ENCODE data around the gene REXO1. TPM values are rescaled to one million over a fixed set of nuclear protein-coding genes. Genes with fewer than 3 reads are reported as not detected.

Gene REXO1
- total and polyA plus RNA-seq, 2 of the 8 experiments (the other 6 are each of a cell fraction or from before 2014, with no cell fraction given) = 42.4 to 44.3 TPM

DNA sequence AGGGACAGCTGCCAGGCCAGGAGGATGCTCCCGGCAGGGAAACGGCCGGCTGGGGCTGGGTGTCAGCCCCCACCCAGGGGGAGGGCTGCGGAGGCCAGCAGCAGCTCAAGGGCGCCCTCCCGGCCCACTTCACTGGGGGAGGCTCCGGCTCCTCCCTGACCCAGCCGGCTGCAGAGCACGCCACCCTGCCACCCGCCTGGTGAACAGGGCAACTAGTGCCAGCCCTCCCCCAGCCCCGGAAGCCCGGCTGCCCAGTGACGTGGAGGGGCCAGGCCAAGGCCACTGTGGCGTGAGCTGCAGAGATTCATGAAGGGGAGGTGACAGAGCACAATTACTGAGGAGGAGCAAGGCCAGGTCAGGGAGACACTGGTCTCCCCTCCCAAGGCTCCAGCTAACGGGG is 14.7 kb downstream of the REXO1 start:
- H3K4me3 ChIP-seq (ENCODE audit: extremely low read depth in 1 of 4, insufficient read depth in 2 of 4, low read depth in 3 of 4, low read length in 4 of 4) = no peak overlapping the region
- no peaks in the 10 kb centered on the region for H3K27me3 ChIP-seq (replicated peaks in 1 of 4; ENCODE audit: control insufficient read depth in 3 of 4, extremely low read depth in 1 of 4, insufficient read depth in 3 of 4, low read length in 3 of 4)
- no peak overlapping the region for H3K56ac ChIP-seq (replicated peaks; ENCODE audit: insufficient read length, low read depth, low read length)
- no peak overlapping the region for H2BK15ac ChIP-seq (ENCODE audit: low read length)
- peaks cover 9 to 21% of the 10 kb centered on the region in 2 experiments for H4K20me1 ChIP-seq (replicated peaks in 1 of 2; ENCODE audit: control insufficient read depth in 1 of 2, insufficient read depth in 2 of 2, low read length in 2 of 2)
- no peak overlapping the region for H2BK120ac ChIP-seq (replicated peaks; ENCODE audit: low read depth, low read length)
- no peak overlapping the region for H3K14ac ChIP-seq (ENCODE audit: insufficient read length)
- H2AFZ ChIP-seq (ENCODE audit: low read length) = no peak overlapping the region
- WGBS, 2 experiments (ENCODE audit: extremely low coverage in 1 of 2, insufficient coverage in 1 of 2, insufficient read length in 1 of 2, insufficient replicate concordance in 2 of 2, low coverage in 1 of 2, low lambda C conversion rate in 2 of 2, missing lambda C conversion rate in 1 of 2) = 93% methylated on average over 10 of the region's 15 CpGs; no CpG with 5 or more reads in 1 of the 2 experiments
- H3K27ac ChIP-seq (ENCODE audit: low read depth, low read length) = no peak overlapping the region
- FAIRE-seq (no peak), DNase-seq (ENCODE audit: low read depth in 1 of 2, low spot score in 2 of 2) (no peak)
- 0 out of 8 replicates have a peak, but pooled peaks cover 0 to 4% (median 0%) of the 10 kb centered on the region in 4 experiments for H3K36me3 ChIP-seq (ENCODE audit: control insufficient read depth in 2 of 4, insufficient read depth in 4 of 4, low read length in 3 of 4)
- no peak overlapping the region for H4K8ac ChIP-seq (ENCODE audit: extremely low read depth, insufficient read depth, low read length)
- H2BK5ac ChIP-seq (ENCODE audit: low read depth, low read length) = no peak overlapping the region
- H3K9me3 ChIP-seq (ENCODE audit: insufficient read depth in 2 of 2, low read depth in 1 of 2, low read length in 1 of 2) = no peaks in the 10 kb centered on the region
- H3K4ac ChIP-seq (replicated peaks; ENCODE audit: insufficient read length, low read depth, low read length) = no peak overlapping the region
- H3K79me1 ChIP-seq (ENCODE audit: low read depth, low read length) = peaks cover 20% of the 10 kb centered on the region
- ChIA-PET CTCF (ENCODE audit: partially characterized antibody) (interaction anchor here (0.8 to 16.5 kb wide), 7 partner anchors 7 to 64 kb away, joined by 3 to 228 read pairs (median 3); no protein-coding TSS in a partner anchor), POLR2A (ENCODE audit: partially characterized antibody) (interaction anchor here (1.2 to 2.0 kb wide), 2 partner anchors 10 to 24 kb away, joined by 3 to 5 read pairs; no protein-coding TSS in a partner anchor)
- no peak overlapping the region for H4K91ac ChIP-seq (replicated peaks; ENCODE audit: insufficient read length, low read length)
- no peaks in the 10 kb centered on the region for H3K23me2 ChIP-seq (ENCODE audit: low read depth, low read length)
- H3K23ac ChIP-seq (ENCODE audit: insufficient read length) = no peak overlapping the region
- H3K18ac ChIP-seq (ENCODE audit: extremely low read depth, low read length) = no peak overlapping the region
- H4K5ac ChIP-seq (ENCODE audit: insufficient read length, low read depth, low read length) = no peak overlapping the region
- no peak overlapping the region for H3K4me2 ChIP-seq (ENCODE audit: insufficient read depth in 1 of 2, low read depth in 2 of 2, low read length in 2 of 2)
- H2BK12ac ChIP-seq (ENCODE audit: low read depth, low read length) = no peak overlapping the region
- peaks cover 3 to 45% of the 10 kb centered on the region in 2 experiments; a peak in 3 of 4 replicates for H3K79me2 ChIP-seq (ENCODE audit: control insufficient read depth in 1 of 2, insufficient read depth in 2 of 2, low read length in 2 of 2)
- no peak overlapping the region for H3K9ac ChIP-seq (replicated peaks in 1 of 4; ENCODE audit: extremely low read depth in 1 of 4, low read depth in 3 of 4, low read length in 3 of 4)
- no peak overlapping the region for H2AK5ac ChIP-seq (ENCODE audit: low read depth, low read length)
- no peak overlapping the region for H2BK20ac ChIP-seq (ENCODE audit: low read length)
- H3K4me1 ChIP-seq (replicated peaks in 1 of 4; ENCODE audit: control insufficient read depth in 3 of 4, insufficient read depth in 4 of 4, low read length in 3 of 4) = peaks cover 0 to 3% (median 1%) of the 10 kb centered on the region in 4 experiments; a peak in 2 of 7 replicates
- TF ChIP-seq CREB1 (IDR thresholded peaks at IDR 0.05) (no peak), POLR2AphosphoS5 (IDR thresholded peaks at IDR 0.05; ENCODE audit: low read depth, low read length) (no peak), JUN (IDR thresholded peaks at IDR 0.05; ENCODE audit: low read depth, low read length) (no peak), PHF8 (conservative IDR thresholded peaks at IDR 0.05; ENCODE audit: low read depth, low read length) (no peak), GABPA (IDR thresholded peaks at IDR 0.05; ENCODE audit: borderline replicate concordance, insufficient read depth, low read length) (no peak), RNF2 (IDR thresholded peaks at IDR 0.05; ENCODE audit: borderline replicate concordance, low read depth, low read length, missing control alignments, poor library complexity, severe bottlenecking) (no peak), TAF7 (optimal IDR thresholded peaks at IDR 0.05; ENCODE audit: borderline replicate concordance, low read depth, low read length) (no peak), MAFK (IDR thresholded peaks at IDR 0.05; ENCODE audit: low read depth, low read length) (no peak), SRF (IDR thresholded peaks at IDR 0.05; ENCODE audit: low read depth, low read length) (no peak)
- TF ChIP-seq, protein P1, sequence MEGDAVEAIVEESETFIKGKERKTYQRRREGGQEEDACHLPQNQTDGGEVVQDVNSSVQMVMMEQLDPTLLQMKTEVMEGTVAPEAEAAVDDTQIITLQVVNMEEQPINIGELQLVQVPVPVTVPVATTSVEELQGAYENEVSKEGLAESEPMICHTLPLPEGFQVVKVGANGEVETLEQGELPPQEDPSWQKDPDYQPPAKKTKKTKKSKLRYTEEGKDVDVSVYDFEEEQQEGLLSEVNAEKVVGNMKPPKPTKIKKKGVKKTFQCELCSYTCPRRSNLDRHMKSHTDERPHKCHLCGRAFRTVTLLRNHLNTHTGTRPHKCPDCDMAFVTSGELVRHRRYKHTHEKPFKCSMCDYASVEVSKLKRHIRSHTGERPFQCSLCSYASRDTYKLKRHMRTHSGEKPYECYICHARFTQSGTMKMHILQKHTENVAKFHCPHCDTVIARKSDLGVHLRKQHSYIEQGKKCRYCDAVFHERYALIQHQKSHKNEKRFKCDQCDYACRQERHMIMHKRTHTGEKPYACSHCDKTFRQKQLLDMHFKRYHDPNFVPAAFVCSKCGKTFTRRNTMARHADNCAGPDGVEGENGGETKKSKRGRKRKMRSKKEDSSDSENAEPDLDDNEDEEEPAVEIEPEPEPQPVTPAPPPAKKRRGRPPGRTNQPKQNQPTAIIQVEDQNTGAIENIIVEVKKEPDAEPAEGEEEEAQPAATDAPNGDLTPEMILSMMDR (IDR thresholded peaks at IDR 0.05; ENCODE audit: control extremely low read depth in 1 of 3, insufficient read depth in 1 of 3, low read depth in 1 of 3, low read length in 3 of 3) = no peak
- TF ChIP-seq, protein P2, sequence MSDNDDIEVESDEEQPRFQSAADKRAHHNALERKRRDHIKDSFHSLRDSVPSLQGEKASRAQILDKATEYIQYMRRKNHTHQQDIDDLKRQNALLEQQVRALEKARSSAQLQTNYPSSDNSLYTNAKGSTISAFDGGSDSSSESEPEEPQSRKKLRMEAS (IDR thresholded peaks at IDR 0.05) = no peak

All from H1 (cell line).